SK-N-SH treated with all-trans-retinoic acid at 6 μM for 48 hours (cell line): ENCODE results near the gene SLC35F3.

Experiments used
- ATAC-seq: fragments of 200-7000 bp; cut with Tn5 transposase; 3 replicates; pipeline ENCODE4 v1.9.1; 2020; ENCODE audit warnings: mild to moderate bottlenecking, moderate library complexity
- ARNTL ChIP-seq: fragments of 450-650 bp; formaldehyde crosslinking; IDR thresholded peaks from 2 replicates; pipeline ENCODE4 v1.5.0; 2020; ENCODE audit warnings: low read depth, mild to moderate bottlenecking, moderate library complexity, borderline replicate concordance
- BACH2 ChIP-seq: fragments of 250-450 bp; sonication (Bioruptor Pico); IDR thresholded peaks from 2 replicates; pipeline ENCODE4 v1.9.0; 2021; ENCODE audit warnings: mild to moderate bottlenecking, borderline replicate concordance
- CSDC2 ChIP-seq: fragments of 250-450 bp; sonication (Bioruptor Pico); IDR thresholded peaks from 2 replicates; pipeline ENCODE4 v1.5.0; 2020; ENCODE audit warnings: mild to moderate bottlenecking, moderate library complexity
- CSRNP3 ChIP-seq: fragments of 250-450 bp; sonication (Bioruptor Pico); IDR thresholded peaks from 2 replicates; pipeline ENCODE4 v1.5.1; 2021; ENCODE audit warnings: mild to moderate bottlenecking, moderate library complexity
- ESRRG ChIP-seq: fragments of 250-450 bp; sonication (Bioruptor Pico); IDR thresholded peaks from 2 replicates; pipeline ENCODE4 v1.6.1; 2021; ENCODE audit warnings: mild to moderate bottlenecking
- GLIS3 ChIP-seq: fragments of 250-450 bp; sonication (Bioruptor Pico); IDR thresholded peaks from 2 replicates; pipeline ENCODE4 v1.5.0; 2020; ENCODE audit warnings: mild to moderate bottlenecking, moderate library complexity
- ISL1 ChIP-seq: fragments of 250-450 bp; sonication (Bioruptor Pico); IDR thresholded peaks from 2 replicates; pipeline ENCODE4 v2.1.2; 2022; ENCODE audit warnings: mild to moderate bottlenecking, moderate library complexity
- OSR1 ChIP-seq: fragments of 250-450 bp; sonication (Bioruptor Pico); IDR thresholded peaks from 2 replicates; pipeline ENCODE4 v1.8.0; 2022; ENCODE audit warnings: moderate library complexity, mild to moderate bottlenecking, inconsistent platforms
- PATZ1 ChIP-seq: fragments of 250-450 bp; sonication (Bioruptor Pico); IDR thresholded peaks from 2 replicates; pipeline ENCODE4 v1.8.0; 2020; ENCODE audit warnings: mild to moderate bottlenecking, moderate library complexity, borderline replicate concordance
- PPARA ChIP-seq: fragments of 250-450 bp; sonication (Bioruptor Pico); IDR thresholded peaks from 2 replicates; pipeline ENCODE4 v1.5.0; 2020; ENCODE audit warnings: mild to moderate bottlenecking, borderline replicate concordance
- RARB ChIP-seq: fragments of 250-450 bp; sonication (Bioruptor Pico); IDR thresholded peaks from 2 replicates; pipeline ENCODE4 v1.8.0; 2021; ENCODE audit warnings: mild to moderate bottlenecking, moderate library complexity
- SNAI2 ChIP-seq: fragments of 250-450 bp; sonication (Bioruptor Pico); IDR thresholded peaks from 2 replicates; pipeline ENCODE4 v1.5.0; 2020; ENCODE audit warnings: mild to moderate bottlenecking, moderate library complexity
- TCF4 ChIP-seq: fragments of 250-450 bp; sonication (Bioruptor Pico); IDR thresholded peaks from 2 replicates; pipeline ENCODE4 v1.8.0; 2021; ENCODE audit warnings: mild to moderate bottlenecking, moderate library complexity, borderline replicate concordance
- TOX ChIP-seq: fragments of 250-450 bp; sonication (Bioruptor Pico); IDR thresholded peaks from 2 replicates; pipeline ENCODE4 v1.8.0; 2021; ENCODE audit warnings: mild to moderate bottlenecking, moderate library complexity, borderline replicate concordance
- ZC3H10 ChIP-seq: fragments of 250-450 bp; sonication (Bioruptor Pico); IDR thresholded peaks from 2 replicates; pipeline ENCODE4 v1.5.1; 2021; ENCODE audit warnings: mild to moderate bottlenecking, moderate library complexity
- ZFP3 ChIP-seq: fragments of 250-450 bp; sonication (Bioruptor Pico); IDR thresholded peaks from 2 replicates; pipeline ENCODE4 v1.5.0; 2020; ENCODE audit warnings: mild to moderate bottlenecking, moderate library complexity
- ZFP30 ChIP-seq: fragments of 450-650 bp; formaldehyde crosslinking; IDR thresholded peaks from 2 replicates; pipeline ENCODE4 v1.5.0; 2022; ENCODE audit warnings: mild to moderate bottlenecking, moderate library complexity
- ZNF565 ChIP-seq: fragments of 450-650 bp; formaldehyde crosslinking; conservative IDR thresholded peaks from 2 replicates; pipeline ENCODE4 v1.5.0; 2020; ENCODE audit warnings: low read depth, mild to moderate bottlenecking, moderate library complexity
- ZNF70 ChIP-seq: fragments of 450-650 bp; formaldehyde crosslinking; IDR thresholded peaks from 2 replicates; pipeline ENCODE4 v1.5.0; 2020; ENCODE audit warnings: mild to moderate bottlenecking, moderate library complexity
- ZNF8 ChIP-seq: fragments of 450-650 bp; formaldehyde crosslinking; IDR thresholded peaks from 2 replicates; pipeline ENCODE4 v1.5.0; 2020; ENCODE audit warnings: mild to moderate bottlenecking, moderate library complexity

SLC35F3 gene

GRCh38 chr1:233936422-233936821 lies 31.9 kb downstream of the SLC35F3 start:
- ATAC-seq = no peak
- no peak for TF ChIP-seq PATZ1 (CRISPR knock-in tag)
- no peak for TF ChIP-seq ARNTL (CRISPR knock-in tag)
- no peak for TF ChIP-seq ZNF565 (CRISPR knock-in tag)
- no peak for TF ChIP-seq ZFP30 (CRISPR knock-in tag)
- TF ChIP-seq OSR1 (CRISPR knock-in tag) = no peak
- no peak for TF ChIP-seq RARB (CRISPR knock-in tag)

- ATAC-seq = no peak
These were observed 32.4 kb downstream of the SLC35F3 start for GRCh38 chr1:233936842-233937241.

GRCh38 chr1:233938476-233938875 lies 34.0 kb downstream of the SLC35F3 start:
- TF ChIP-seq SNAI2 (CRISPR knock-in tag) (no peak), ZFP30 (CRISPR knock-in tag) (no peak), PPARA (CRISPR knock-in tag) (no peak)
- ATAC-seq = no peak

More at GRCh38 chr1:233936842-233937241, 32.4 kb downstream of the SLC35F3 start:
- TF ChIP-seq ISL1 (CRISPR knock-in tag) (no peak), ZNF565 (CRISPR knock-in tag) (no peak), GLIS3 (CRISPR knock-in tag) (no peak), TCF4 (CRISPR knock-in tag) (no peak), ZNF70 (CRISPR knock-in tag) (no peak), ARNTL (CRISPR knock-in tag) (no peak), CSRNP3 (CRISPR knock-in tag) (no peak)

GRCh38 chr1:233939451-233939850 lies 35.0 kb downstream of the SLC35F3 start:
- TF ChIP-seq ZNF8 (no peak), ZFP3 (no peak), ISL1 (CRISPR knock-in tag) (no peak), ZC3H10 (CRISPR knock-in tag) (no peak), ARNTL (CRISPR knock-in tag) (no peak), ZNF565 (CRISPR knock-in tag) (no peak), ZNF70 (CRISPR knock-in tag) (no peak), SNAI2 (CRISPR knock-in tag) (no peak), BACH2 (CRISPR knock-in tag) (no peak)
- TF ChIP-seq, all 23 proteins: peak for 0

GRCh38 chr1:233940908-233941307 lies 36.4 kb downstream of the SLC35F3 start:
- no peak for ATAC-seq
- TF ChIP-seq ZNF70 (CRISPR knock-in tag) = no peak

More at GRCh38 chr1:233939451-233939850, 35.0 kb downstream of the SLC35F3 start:
- no peak for ATAC-seq

- TF ChIP-seq ZNF8 (no peak), PPARA (CRISPR knock-in tag) (no peak), CSRNP3 (CRISPR knock-in tag) (no peak), ZFP30 (CRISPR knock-in tag) (no peak), ZNF70 (CRISPR knock-in tag) (no peak), SNAI2 (CRISPR knock-in tag) (no peak), GLIS3 (CRISPR knock-in tag) (no peak), ARNTL (CRISPR knock-in tag) (no peak), ESRRG (CRISPR knock-in tag) (no peak)
- ATAC-seq = no peak
These were observed 40.1 kb downstream of the SLC35F3 start for GRCh38 chr1:233944601-233945000.

- ATAC-seq = no peak
- TF ChIP-seq ZNF565 (CRISPR knock-in tag) (no peak), TOX (CRISPR knock-in tag) (no peak), CSDC2 (no peak), ZC3H10 (CRISPR knock-in tag) (no peak), RARB (CRISPR knock-in tag) (no peak), ESRRG (CRISPR knock-in tag) (no peak), ZFP3 (no peak), ZNF70 (CRISPR knock-in tag) (no peak), PPARA (CRISPR knock-in tag) (no peak)
- TF ChIP-seq, all 23 proteins: peak for 0
These were observed 41.1 kb downstream of the SLC35F3 start for GRCh38 chr1:233945573-233945972.
